GM12865 (cell line): ENCODE measurements around the gene PPP2R5C.
"Not testable (repeated sequence)": the region's sequence is repeated elsewhere in the genome, so short reads cannot be mapped to it uniquely, and the experiment has no call there.

ENCODE experiments used
- DNase-seq: peaks from one replicate; pipeline ENCODE4 v3.0.0; 2010; ENCODE audit warnings: low read depth
- H3K4me3 ChIP-seq: 2 replicates; pipeline ENCODE4 v1.5.1; 2011; ENCODE audit warnings: mild to moderate bottlenecking, low read depth, low read length, control low read depth
- CTCF ChIP-seq: IDR thresholded peaks from 2 replicates; pipeline ENCODE4 v1.5.1; 2011; ENCODE audit warnings: low read length, control low read depth, low read depth, inconsistent platforms; ENCODE audit not compliant: insufficient read depth; ENCODE audit errors: missing control alignments

Gene PPP2R5C

DNA sequence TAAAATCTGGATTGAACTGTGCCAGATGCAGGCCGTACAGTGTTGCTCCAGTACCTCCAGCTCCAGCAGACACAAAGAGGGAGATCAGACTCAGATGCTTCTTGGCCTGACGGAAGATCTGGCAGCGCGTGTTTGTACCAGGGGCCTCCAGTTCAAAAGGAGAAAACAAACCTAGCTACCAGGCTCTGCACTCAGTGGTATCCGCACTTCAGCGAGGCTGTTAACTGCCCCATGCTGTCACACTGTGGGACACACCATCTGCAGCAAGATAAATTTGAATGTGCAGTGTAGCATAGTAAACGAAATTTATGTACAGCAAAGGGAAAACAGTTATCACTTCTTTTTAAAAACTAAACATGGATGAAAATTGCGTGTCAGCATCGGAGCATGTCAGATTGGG, 208.0 kb downstream of the PPP2R5C start:
- no peak overlapping the region for H3K4me3 ChIP-seq
- no peak for TF ChIP-seq CTCF
- DNase-seq, result no peak

DNA sequence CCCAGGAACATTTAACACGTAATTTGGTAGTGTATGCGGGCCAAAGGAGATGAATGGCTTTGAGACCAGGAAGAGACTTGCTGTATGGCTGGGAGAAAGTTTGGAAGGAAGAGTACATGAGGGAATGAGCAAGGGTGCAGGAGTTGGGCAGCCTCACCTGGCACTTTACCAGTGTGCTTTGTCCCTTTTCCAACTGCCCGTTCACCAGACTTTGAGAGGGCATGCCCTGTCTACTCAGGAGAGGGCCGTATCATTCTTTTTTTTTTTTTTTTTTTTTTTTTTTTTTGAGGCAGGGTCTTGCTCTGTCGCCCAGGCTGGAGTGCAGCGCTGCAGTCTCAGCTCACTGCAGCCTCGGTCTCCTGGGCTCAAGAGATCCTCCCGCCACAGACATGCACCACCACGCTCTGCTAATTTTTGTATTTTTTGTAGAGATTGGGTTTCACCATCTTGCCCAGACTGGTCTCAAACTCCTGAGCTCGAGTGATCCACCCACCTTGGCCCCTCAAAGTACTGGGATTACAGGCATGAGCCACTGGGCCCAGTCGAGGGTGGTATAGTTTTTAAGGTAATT, 209.4 kb downstream of the PPP2R5C start:
- TF ChIP-seq CTCF, result no peak
- no peak for DNase-seq
- H3K4me3 ChIP-seq, result no peak overlapping the region

GRCh38 chr14:101971458-101971857, 209.9 kb downstream of the PPP2R5C start:
- not testable (repeated sequence) for H3K4me3 ChIP-seq, DNase-seq

DNA sequence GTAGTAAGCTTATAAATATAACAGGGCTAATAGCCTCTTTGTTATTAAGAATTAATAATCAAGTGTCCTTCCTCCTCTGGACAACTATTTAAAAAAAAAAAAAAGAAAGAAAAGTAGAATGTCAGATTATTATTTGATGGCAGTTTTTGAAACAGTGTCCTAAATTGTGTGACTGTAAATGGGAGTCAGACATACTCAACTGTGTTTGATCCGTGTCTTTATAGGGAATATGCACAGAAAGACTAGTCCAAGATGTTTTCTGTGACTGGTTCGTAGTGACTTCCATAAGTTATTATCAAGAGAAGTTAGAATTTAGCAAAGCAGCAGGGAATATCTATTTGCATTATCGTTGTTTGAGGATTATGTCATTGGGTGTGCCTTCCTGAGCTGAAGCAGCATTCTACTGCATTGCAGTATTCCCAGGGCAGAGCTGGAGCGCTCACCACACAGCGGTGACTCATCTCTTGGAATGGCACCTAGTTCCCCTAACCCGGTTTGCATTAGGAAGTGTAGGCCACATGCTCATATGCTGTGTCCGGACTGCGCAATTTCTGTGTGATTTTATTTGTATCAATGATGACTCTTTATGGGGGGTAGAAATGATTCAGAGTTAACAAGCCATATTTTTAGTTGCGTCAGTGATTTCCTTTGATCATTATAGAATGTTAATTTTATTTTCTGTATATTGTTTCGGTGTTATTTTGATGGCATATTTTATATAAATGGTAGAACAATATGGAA, 210.8 kb downstream of the PPP2R5C start:
- no peak for DNase-seq
- no peak overlapping the region for H3K4me3 ChIP-seq
- no peak for TF ChIP-seq CTCF

DNA sequence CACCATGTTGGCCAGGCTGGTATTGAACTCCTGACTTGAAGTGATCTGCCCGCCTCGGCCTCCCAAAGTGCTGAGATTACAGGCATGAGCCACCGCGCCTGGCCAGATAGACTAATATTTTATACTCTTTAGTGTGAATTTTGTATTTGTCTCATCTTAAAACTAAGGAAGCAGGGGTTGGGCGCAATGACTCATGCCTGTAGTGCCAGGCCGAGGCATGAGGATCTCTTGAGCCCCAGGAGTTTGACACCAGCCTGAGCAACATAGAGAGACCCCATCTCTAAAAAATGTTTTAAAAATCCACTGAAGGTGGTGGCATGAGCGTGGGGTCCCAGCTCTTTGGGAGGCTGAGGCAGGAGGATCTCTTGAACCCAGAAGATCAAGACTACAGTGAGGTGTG, 211.8 kb downstream of the PPP2R5C start:
- H3K4me3 ChIP-seq, result no peak overlapping the region
- DNase-seq, result no peak
- TF ChIP-seq CTCF, result no peak

DNA sequence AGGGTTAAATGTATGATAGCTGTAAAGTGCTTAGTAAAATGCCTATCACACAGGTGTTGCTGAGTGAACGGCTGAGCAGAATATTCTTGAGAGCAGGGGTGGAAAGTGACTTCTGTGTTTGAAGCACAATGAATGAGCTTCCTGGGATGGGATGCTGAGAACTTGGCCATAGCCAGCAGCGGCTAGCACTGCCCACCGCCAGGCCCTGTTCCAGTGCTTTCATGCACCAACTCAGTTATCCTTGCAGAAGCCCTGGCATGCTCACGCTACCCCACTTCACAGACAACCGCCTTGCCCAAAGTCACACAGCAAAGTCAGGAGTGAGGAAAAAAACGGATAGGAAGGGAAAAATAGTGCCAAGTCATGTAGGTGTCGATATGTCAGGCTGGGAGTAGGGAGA, 213.7 kb downstream of the PPP2R5C start:
- H3K4me3 ChIP-seq, result no peak overlapping the region
- TF ChIP-seq CTCF, result no peak
- DNase-seq, result no peak
